CD14-positive monocyte (primary cell): ENCODE data around the gene CYTH4. TPM values are rescaled to one million over a fixed set of nuclear protein-coding genes. Genes with fewer than 3 reads are reported as not detected.
A peak's percentile ranks its signal among the peaks of the same experiment; 100 is the strongest.

Experiments used
- DNase-seq, 3 donors: peaks; one replicate each; pipeline ENCODE4 v3.0.0-alpha.2; 2011 to 2022
- H2AFZ ChIP-seq: 2 replicates; pipeline ENCODE4 v1.6.0; 2012; ENCODE audit warnings: mild to moderate bottlenecking, low read depth, low read length, inconsistent platforms; ENCODE audit not compliant: insufficient read depth, poor library complexity, severe bottlenecking
- H3K27ac ChIP-seq, 2 donors: 1 replicate in 1 of 2; 2 replicates in 1 of 2; pipeline ENCODE4 v1.5.1; 2012 to 2013; ENCODE audit warnings: low read length in 2 of 2, control low read depth in 1 of 2, inconsistent platforms in 1 of 2, low read depth in 1 of 2, mild to moderate bottlenecking in 1 of 2
- H3K27me3 ChIP-seq, 2 donors: one replicate each; pipeline versions ENCODE4 v1.6.0 to v1.6.1; 2011 to 2013; ENCODE audit warnings: low read length in 2 of 2; ENCODE audit not compliant: control insufficient read depth in 2 of 2, insufficient read depth in 2 of 2
- H3K36me3 ChIP-seq, 2 donors: replicated peaks in 1 of 2; 1 replicate in 1 of 2; 2 replicates in 1 of 2; pipeline versions ENCODE4 v1.5.1 to v1.6.1; 2012 to 2013; ENCODE audit warnings: low read length in 2 of 2, control low read depth in 1 of 2, inconsistent platforms in 1 of 2, mild to moderate bottlenecking in 1 of 2; ENCODE audit not compliant: insufficient read depth in 2 of 2, control insufficient read depth in 1 of 2
- H3K4me1 ChIP-seq, 2 donors: 1 replicate in 1 of 2; 2 replicates in 1 of 2; pipeline versions ENCODE4 v1.5.1 to v1.6.1; 2012 to 2013; ENCODE audit warnings: low read length in 2 of 2, control low read depth in 1 of 2, inconsistent platforms in 1 of 2, mild to moderate bottlenecking in 1 of 2, moderate library complexity in 1 of 2; ENCODE audit not compliant: insufficient read depth in 2 of 2, control insufficient read depth in 1 of 2
- H3K4me2 ChIP-seq: replicated peaks from 2 replicates; pipeline ENCODE3; 2012; ENCODE audit warnings: low read length, moderate library complexity, mild to moderate bottlenecking; ENCODE audit not compliant: poor library complexity, severe bottlenecking; ENCODE audit errors: extremely low read depth
- H3K4me3 ChIP-seq, 3 experiments: fragments of 200-600 bp in 1 of 3; sonication (generic) in 1 of 3; replicated peaks in 1 of 3; 1 replicate in 2 of 3; 2 replicates in 1 of 3; pipeline ENCODE4 v1.5.1; 2011 to 2013; ENCODE audit warnings: low read length in 3 of 3, mild to moderate bottlenecking in 3 of 3, control low read depth in 2 of 3, low read depth in 2 of 3, inconsistent platforms in 1 of 3, moderate library complexity in 1 of 3
- H3K79me2 ChIP-seq: 2 replicates; pipeline ENCODE4 v1.6.0; 2012; ENCODE audit warnings: mild to moderate bottlenecking, control low read depth, inconsistent platforms, low read length, moderate library complexity; ENCODE audit not compliant: insufficient read depth
- H3K9ac ChIP-seq: 2 replicates; pipeline ENCODE4 v1.6.0; 2017; ENCODE audit warnings: low read length, mild to moderate bottlenecking; ENCODE audit not compliant: insufficient read depth, poor library complexity, severe bottlenecking
- H3K9me3 ChIP-seq, 2 donors: replicated peaks in 1 of 2; 1 replicate in 1 of 2; 2 replicates in 1 of 2; pipeline versions ENCODE4 v1.5.1 to v1.6.1; 2012 to 2013; ENCODE audit warnings: low read length in 2 of 2, control low read depth in 1 of 2; ENCODE audit not compliant: control insufficient read depth in 1 of 2, insufficient read depth in 1 of 2
- H4K20me1 ChIP-seq: 2 replicates; pipeline ENCODE4 v1.6.0; 2012; ENCODE audit warnings: mild to moderate bottlenecking, low read length, control low read depth, moderate library complexity; ENCODE audit not compliant: insufficient read depth
- H3K27ac Mint-ChIP-seq, 7 donors: one replicate each; pipeline ENCODE4 v1.8.0; 2020; ENCODE audit warnings: mild to moderate bottlenecking in 7 of 7, mixed read lengths in 7 of 7, moderate library complexity in 6 of 7, inconsistent platforms in 2 of 7
- H3K27me3 Mint-ChIP-seq, 3 donors: one replicate each; pipeline ENCODE4 v1.8.0; 2021 to 2022; ENCODE audit warnings: low read depth in 3 of 3, mild to moderate bottlenecking in 3 of 3, mixed read lengths in 3 of 3, moderate library complexity in 3 of 3, inconsistent platforms in 1 of 3
- H3K36me3 Mint-ChIP-seq, 2 donors: one replicate each; pipeline ENCODE4 v1.8.0; 2020; ENCODE audit warnings: mixed read lengths in 2 of 2, inconsistent platforms in 1 of 2, mild to moderate bottlenecking in 1 of 2
- H3K4me1 Mint-ChIP-seq: one replicate; pipeline ENCODE4 v1.8.0; 2020; ENCODE audit warnings: mild to moderate bottlenecking, mixed read lengths
- H3K4me3 Mint-ChIP-seq, 2 donors: one replicate each; pipeline ENCODE4 v1.8.0; 2020; ENCODE audit warnings: mild to moderate bottlenecking in 2 of 2, mixed read lengths in 2 of 2, moderate library complexity in 1 of 2
- H3K9me3 Mint-ChIP-seq, 7 donors: one replicate each; pipeline ENCODE4 v1.8.0; 2020 to 2022; ENCODE audit warnings: mixed read lengths in 7 of 7, mild to moderate bottlenecking in 6 of 7, moderate library complexity in 6 of 7, inconsistent platforms in 2 of 7
- WGBS: methylation state at CpG from one replicate; pipeline ENCODE4 v1.1.5; 2013; ENCODE audit warnings: missing lambda C conversion rate; ENCODE audit not compliant: insufficient coverage; 5-methylcytosine and 5-hydroxymethylcytosine counted together
- intact Hi-C, 2 donors: fragments of 100-400 bp; cut with micrococcal nuclease; formaldehyde crosslinking; loops; one replicate each; pipeline versions ENCODE4 v1.15.0 to v1.15.1; 2023
- polyA plus RNA-seq, 3 donors: library from polyadenylated mRNA; depleted of rRNA in 1 of 3; unstranded in 2 of 3; stranded (reverse) in 1 of 3; fragments of 300-500 nt in 2 of 3; fragments of >200 nt in 1 of 3; fragmentation: Illumina TruSeq in 2 of 3; gene quantifications; 1 replicate in 2 of 3; 2 replicates in 1 of 3; pipeline ENCODE4 v1.2.3, GENCODE V29; 2012 to 2021
- TF ChIP-seq, protein P1 (sequence below): fragments of 200-600 bp; IDR thresholded peaks from one replicate; pipeline ENCODE4 v1.8.0; 2022; ENCODE audit warnings: antibody characterized with exemption, mild to moderate bottlenecking

The CYTH4 gene
- polyA plus RNA-seq, 3 donors, result 51.0 to 254 (median 70.0) TPM

DNA sequence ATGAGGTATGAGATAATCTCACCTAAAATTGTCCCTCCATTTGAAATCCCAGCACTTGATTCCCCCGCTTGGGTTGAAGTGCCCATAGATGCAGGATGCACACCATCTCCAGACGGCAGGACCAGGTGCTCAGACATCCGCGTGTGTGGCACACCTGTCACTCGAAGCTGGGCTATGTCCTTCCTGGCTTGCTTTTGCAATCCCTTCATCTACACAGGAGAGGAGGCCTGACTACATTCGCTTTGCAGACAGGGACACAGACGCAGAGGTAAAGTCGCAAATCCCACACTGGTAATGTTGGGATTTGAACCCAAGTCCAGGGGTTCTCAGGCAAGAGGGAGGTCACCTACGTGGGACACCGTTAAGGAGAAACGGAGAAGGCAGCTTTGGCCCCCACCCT lies 7.2 kb upstream of the CYTH4 start:
- Histone ChIP-seq H2AFZ (no peak overlapping the region), H3K36me3 (no peaks in the 10 kb centered on the region), H3K4me1 (peaks cover 91 to 97% of the 10 kb centered on the region in 2 donors), H3K9ac (no peak overlapping the region), H3K79me2 (no peaks in the 10 kb centered on the region), H3K4me3 (peak overlapping the region in 1 of 3 experiments; percentile 41), H3K27me3 (no peaks in the 10 kb centered on the region), H3K9me3 (no peaks in the 10 kb centered on the region), H4K20me1 (no peaks in the 10 kb centered on the region), H3K4me2 (peak overlapping the region; percentile 41), H3K27ac (peak overlapping the region; percentile 53 to 80)
- H3K4me3 Mint-ChIP-seq, result no peak overlapping the region
- no peak for DNase-seq
- peaks cover 0 to 3% of the 10 kb centered on the region in 2 donors for H3K36me3 Mint-ChIP-seq
- whole genome bisulfite sequencing, result 86% methylated on average over 7 of the region's 11 CpGs
- H3K4me1 Mint-ChIP-seq, result peaks cover 93% of the 10 kb centered on the region
- intact Hi-C loops, result no loop called here
- TF ChIP-seq, protein P1, sequence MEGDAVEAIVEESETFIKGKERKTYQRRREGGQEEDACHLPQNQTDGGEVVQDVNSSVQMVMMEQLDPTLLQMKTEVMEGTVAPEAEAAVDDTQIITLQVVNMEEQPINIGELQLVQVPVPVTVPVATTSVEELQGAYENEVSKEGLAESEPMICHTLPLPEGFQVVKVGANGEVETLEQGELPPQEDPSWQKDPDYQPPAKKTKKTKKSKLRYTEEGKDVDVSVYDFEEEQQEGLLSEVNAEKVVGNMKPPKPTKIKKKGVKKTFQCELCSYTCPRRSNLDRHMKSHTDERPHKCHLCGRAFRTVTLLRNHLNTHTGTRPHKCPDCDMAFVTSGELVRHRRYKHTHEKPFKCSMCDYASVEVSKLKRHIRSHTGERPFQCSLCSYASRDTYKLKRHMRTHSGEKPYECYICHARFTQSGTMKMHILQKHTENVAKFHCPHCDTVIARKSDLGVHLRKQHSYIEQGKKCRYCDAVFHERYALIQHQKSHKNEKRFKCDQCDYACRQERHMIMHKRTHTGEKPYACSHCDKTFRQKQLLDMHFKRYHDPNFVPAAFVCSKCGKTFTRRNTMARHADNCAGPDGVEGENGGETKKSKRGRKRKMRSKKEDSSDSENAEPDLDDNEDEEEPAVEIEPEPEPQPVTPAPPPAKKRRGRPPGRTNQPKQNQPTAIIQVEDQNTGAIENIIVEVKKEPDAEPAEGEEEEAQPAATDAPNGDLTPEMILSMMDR, result no peak
- peaks cover 0 to 7% (median 0%) of the 10 kb centered on the region in 3 donors for H3K27me3 Mint-ChIP-seq
- peak overlapping the region; percentile 81 to 95 (median 89) for H3K27ac Mint-ChIP-seq
- H3K9me3 Mint-ChIP-seq, result peaks cover 0 to 4% (median 2%) of the 10 kb centered on the region in 7 donors

DNA sequence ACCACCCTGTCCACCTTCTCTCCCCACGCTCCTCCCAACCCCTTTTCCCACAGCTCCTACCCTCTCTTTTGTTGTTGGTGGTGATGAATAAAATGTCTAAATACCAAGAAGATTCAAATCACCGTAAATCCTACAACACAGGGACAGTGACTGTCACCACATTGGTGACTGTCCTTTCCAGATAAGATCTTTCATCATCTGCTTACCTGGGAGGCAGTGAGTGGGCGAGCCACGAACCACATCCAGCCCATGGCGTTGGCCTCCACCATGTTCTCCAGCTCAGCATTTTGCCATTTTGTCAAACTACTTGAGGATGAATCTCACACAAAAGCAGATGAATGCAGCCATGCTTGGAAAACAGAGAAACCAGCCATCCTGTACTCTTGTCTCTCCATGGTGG lies 6.7 kb upstream of the CYTH4 start:
- Histone ChIP-seq H3K4me3 (no peak overlapping the region), H4K20me1 (no peaks in the 10 kb centered on the region), H3K79me2 (no peaks in the 10 kb centered on the region), H3K9ac (no peak overlapping the region), H3K36me3 (no peaks in the 10 kb centered on the region), H3K4me2 (no peak overlapping the region), H3K27me3 (no peaks in the 10 kb centered on the region), H3K9me3 (no peaks in the 10 kb centered on the region), H3K4me1 (peaks cover 87 to 92% of the 10 kb centered on the region in 2 donors), H3K27ac (peak overlapping the region in 1 of 2 donors; percentile 53), H2AFZ (no peak overlapping the region)
- no peak overlapping the region for H3K4me3 Mint-ChIP-seq
- no peak for DNase-seq
- peaks cover 0 to 3% of the 10 kb centered on the region in 2 donors for H3K36me3 Mint-ChIP-seq
- peak overlapping the region in 5 of 7 donors; percentile 7 to 83 (median 60) for H3K27ac Mint-ChIP-seq
- peaks cover 0 to 4% (median 0%) of the 10 kb centered on the region in 7 donors for H3K9me3 Mint-ChIP-seq
- peaks cover 0 to 4% (median 0%) of the 10 kb centered on the region in 3 donors for H3K27me3 Mint-ChIP-seq
- peaks cover 88% of the 10 kb centered on the region for H3K4me1 Mint-ChIP-seq
- intact Hi-C loops, result no loop called here
- TF ChIP-seq, protein P1, result no peak
- WGBS, result 88% methylated on average over 4 of the region's 5 CpGs
